Measurements from ENCODE around the gene PAPPA.

Gene PAPPA

DNA sequence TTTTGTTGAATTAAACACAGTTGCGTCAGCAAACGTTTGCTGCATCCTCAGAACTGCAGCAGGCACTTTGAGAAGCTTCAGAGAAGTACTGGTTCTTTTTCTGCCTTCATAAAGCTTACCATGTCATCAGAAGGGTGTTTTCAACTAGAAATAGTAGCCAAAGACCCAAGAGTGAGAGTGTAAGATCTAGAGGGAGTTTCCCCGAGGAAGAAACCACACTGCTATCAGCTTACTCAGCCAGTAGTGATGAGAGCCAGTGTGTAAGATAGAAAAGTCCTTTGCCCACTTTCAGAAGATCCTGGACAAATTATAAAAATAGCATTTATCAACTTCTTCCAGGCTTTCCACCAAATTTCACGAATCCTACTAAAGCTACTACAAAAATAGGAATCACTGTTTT lies 154.5 kb downstream of the PAPPA start:
- Histone ChIP-seq H3K27me3 (ENCODE audit: low read depth, low read length) (no peaks in the 10 kb centered on the region), H3K27ac (ENCODE audit: low read length) (no peak overlapping the region), H3K4me3 (ENCODE audit: low read depth in 1 of 2, low read length in 2 of 2) (no peak overlapping the region), H3K36me3 (ENCODE audit: control insufficient read depth in 1 of 2, insufficient read depth in 2 of 2, low read length in 2 of 2) (no peaks in the 10 kb centered on the region), H3K4me1 (ENCODE audit: control insufficient read depth in 1 of 2, insufficient read depth in 2 of 2, low read length in 2 of 2) (no peaks in the 10 kb centered on the region), H3K9me3 (ENCODE audit: control insufficient read depth in 1 of 2, low read length in 2 of 2) (no peaks in the 10 kb centered on the region)

- no peak overlapping the region for H3K27ac ChIP-seq (ENCODE audit: low read length)
- H3K4me3 ChIP-seq (ENCODE audit: low read depth in 1 of 2, low read length in 2 of 2), result no peak overlapping the region
- H3K27me3 ChIP-seq (ENCODE audit: low read depth, low read length), result no peaks in the 10 kb centered on the region
- H3K36me3 ChIP-seq (ENCODE audit: control insufficient read depth in 1 of 2, insufficient read depth in 2 of 2, low read length in 2 of 2), result no peaks in the 10 kb centered on the region
- no peaks in the 10 kb centered on the region for H3K9me3 ChIP-seq (ENCODE audit: control insufficient read depth in 1 of 2, low read length in 2 of 2)
- H3K4me1 ChIP-seq (ENCODE audit: control insufficient read depth in 1 of 2, insufficient read depth in 2 of 2, low read length in 2 of 2), result no peaks in the 10 kb centered on the region
These were observed 156.5 kb downstream of the PAPPA start for GRCh38 chr9:116309900-116310611.

DNA sequence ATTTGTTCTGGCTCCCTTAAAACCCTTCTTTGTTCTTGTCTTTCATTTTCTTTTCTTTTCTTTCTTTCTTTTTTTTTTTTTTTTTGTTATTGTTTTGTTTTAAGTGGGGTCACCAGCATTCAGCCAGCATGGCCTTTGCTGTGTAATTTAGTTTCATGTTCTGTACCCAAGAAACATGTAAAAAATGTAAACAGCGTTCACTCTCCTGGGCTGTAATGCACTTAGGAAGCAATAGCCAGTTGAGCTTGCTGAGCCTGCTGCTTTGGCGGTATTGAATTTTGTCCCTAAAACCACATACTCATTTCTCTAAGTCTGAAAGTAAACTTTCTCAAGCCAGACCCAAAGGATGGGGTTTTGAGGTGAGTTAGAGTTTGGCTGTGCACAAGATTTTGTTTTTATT lies 158.6 kb downstream of the PAPPA start:
- Histone ChIP-seq H3K4me3 (ENCODE audit: low read depth in 1 of 2, low read length in 2 of 2) (no peak overlapping the region), H3K27me3 (ENCODE audit: low read depth, low read length) (no peaks in the 10 kb centered on the region), H3K9me3 (ENCODE audit: control insufficient read depth in 1 of 2, low read length in 2 of 2) (no peaks in the 10 kb centered on the region), H3K4me1 (ENCODE audit: control insufficient read depth in 1 of 2, insufficient read depth in 2 of 2, low read length in 2 of 2) (no peaks in the 10 kb centered on the region), H3K27ac (ENCODE audit: low read length) (no peak overlapping the region), H3K36me3 (ENCODE audit: control insufficient read depth in 1 of 2, insufficient read depth in 2 of 2, low read length in 2 of 2) (no peaks in the 10 kb centered on the region)

- Histone ChIP-seq H3K36me3 (ENCODE audit: control insufficient read depth in 1 of 2, insufficient read depth in 2 of 2, low read length in 2 of 2) (no peaks in the 10 kb centered on the region), H3K4me1 (ENCODE audit: control insufficient read depth in 1 of 2, insufficient read depth in 2 of 2, low read length in 2 of 2) (no peaks in the 10 kb centered on the region), H3K9me3 (ENCODE audit: control insufficient read depth in 1 of 2, low read length in 2 of 2) (no peaks in the 10 kb centered on the region), H3K27ac (ENCODE audit: low read length) (no peak overlapping the region), H3K4me3 (ENCODE audit: low read depth in 1 of 2, low read length in 2 of 2) (no peak overlapping the region), H3K27me3 (ENCODE audit: low read depth, low read length) (no peaks in the 10 kb centered on the region)
These were observed 160.0 kb downstream of the PAPPA start for GRCh38 chr9:116313638-116314037.

GRCh38 chr9:116316246-116316645 lies 162.7 kb downstream of the PAPPA start:
- H3K4me3 ChIP-seq (ENCODE audit: low read depth in 1 of 2, low read length in 2 of 2), result no peak overlapping the region
- no peaks in the 10 kb centered on the region for H3K4me1 ChIP-seq (ENCODE audit: control insufficient read depth in 1 of 2, insufficient read depth in 2 of 2, low read length in 2 of 2)
- no peaks in the 10 kb centered on the region for H3K9me3 ChIP-seq (ENCODE audit: control insufficient read depth in 1 of 2, low read length in 2 of 2)
- no peaks in the 10 kb centered on the region for H3K27me3 ChIP-seq (ENCODE audit: low read depth, low read length)
- no peak overlapping the region for H3K27ac ChIP-seq (ENCODE audit: low read length)
- no peaks in the 10 kb centered on the region for H3K36me3 ChIP-seq (ENCODE audit: control insufficient read depth in 1 of 2, insufficient read depth in 2 of 2, low read length in 2 of 2)

GRCh38 chr9:116317503-116317902 lies 163.9 kb downstream of the PAPPA start:
- Histone ChIP-seq H3K27ac (ENCODE audit: low read length) (no peak overlapping the region), H3K36me3 (ENCODE audit: control insufficient read depth in 1 of 2, insufficient read depth in 2 of 2, low read length in 2 of 2) (no peaks in the 10 kb centered on the region)

DNA sequence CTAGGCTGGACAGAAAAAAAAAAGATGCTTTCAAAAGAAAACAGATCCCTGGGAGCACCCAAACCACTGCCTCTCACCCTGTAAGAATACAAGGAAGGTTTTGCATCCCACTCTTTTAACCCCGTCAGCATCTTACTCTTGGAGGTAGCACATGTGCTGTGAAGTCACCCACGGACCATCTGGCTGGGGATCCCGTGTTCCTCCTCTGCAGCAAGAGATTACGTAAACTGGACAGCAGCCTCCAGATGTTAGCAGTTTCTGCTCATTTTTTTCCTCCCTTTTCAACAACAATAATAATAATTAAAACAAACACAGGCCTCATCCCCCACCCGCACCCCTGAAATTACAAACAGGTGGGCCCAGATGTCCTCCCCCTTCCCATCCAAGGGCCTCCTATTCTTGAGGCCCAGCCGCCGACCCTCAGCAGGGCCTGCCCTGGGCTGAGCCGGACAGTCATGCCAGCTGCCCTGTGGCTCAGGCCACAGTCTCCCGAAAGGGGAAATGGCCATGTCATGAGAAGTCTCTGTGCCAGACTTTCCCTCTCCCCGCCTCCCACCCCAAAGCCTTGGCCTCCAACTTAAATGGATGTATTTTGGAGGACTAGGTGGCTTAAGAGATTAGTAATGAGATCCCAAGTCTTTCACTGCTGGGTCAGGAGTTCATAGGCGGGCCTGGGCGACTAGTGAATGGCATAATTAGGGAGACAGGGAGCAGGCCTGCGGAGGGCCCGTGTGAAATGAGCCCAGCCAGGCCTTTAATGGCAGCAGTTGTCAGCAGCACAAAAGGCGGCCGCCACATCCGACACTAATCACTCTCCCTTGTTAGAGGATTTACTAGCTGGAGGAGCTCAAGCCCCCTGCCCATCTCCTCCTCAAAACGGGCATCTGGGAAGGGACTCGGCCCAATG lies 165.1 kb downstream of the PAPPA start:
- Histone ChIP-seq H3K36me3 (ENCODE audit: control insufficient read depth in 1 of 2, insufficient read depth in 2 of 2, low read length in 2 of 2) (no peaks in the 10 kb centered on the region), H3K4me1 (ENCODE audit: control insufficient read depth in 1 of 2, insufficient read depth in 2 of 2, low read length in 2 of 2) (no peaks in the 10 kb centered on the region), H3K27me3 (ENCODE audit: low read depth, low read length) (no peaks in the 10 kb centered on the region), H3K9me3 (ENCODE audit: control insufficient read depth in 1 of 2, low read length in 2 of 2) (no peaks in the 10 kb centered on the region), H3K27ac (ENCODE audit: low read length) (no peak overlapping the region), H3K4me3 (ENCODE audit: low read depth in 1 of 2, low read length in 2 of 2) (no peak overlapping the region)

More at GRCh38 chr9:116317503-116317902, 163.9 kb downstream of the PAPPA start:
- no peaks in the 10 kb centered on the region for H3K4me1 ChIP-seq (ENCODE audit: control insufficient read depth in 1 of 2, insufficient read depth in 2 of 2, low read length in 2 of 2)
- no peaks in the 10 kb centered on the region for H3K27me3 ChIP-seq (ENCODE audit: low read depth, low read length)
- no peaks in the 10 kb centered on the region for H3K9me3 ChIP-seq (ENCODE audit: control insufficient read depth in 1 of 2, low read length in 2 of 2)
- H3K4me3 ChIP-seq (ENCODE audit: low read depth in 1 of 2, low read length in 2 of 2), result no peak overlapping the region

- Histone ChIP-seq H3K36me3 (ENCODE audit: control insufficient read depth in 1 of 2, insufficient read depth in 2 of 2, low read length in 2 of 2) (no peaks in the 10 kb centered on the region), H3K9me3 (ENCODE audit: control insufficient read depth in 1 of 2, low read length in 2 of 2) (no peaks in the 10 kb centered on the region), H3K4me3 (ENCODE audit: low read depth in 1 of 2, low read length in 2 of 2) (no peak overlapping the region), H3K4me1 (ENCODE audit: control insufficient read depth in 1 of 2, insufficient read depth in 2 of 2, low read length in 2 of 2) (no peaks in the 10 kb centered on the region), H3K27me3 (ENCODE audit: low read depth, low read length) (no peaks in the 10 kb centered on the region), H3K27ac (ENCODE audit: low read length) (no peak overlapping the region)
These were observed 165.9 kb downstream of the PAPPA start for GRCh38 chr9:116319480-116319879.

DNA sequence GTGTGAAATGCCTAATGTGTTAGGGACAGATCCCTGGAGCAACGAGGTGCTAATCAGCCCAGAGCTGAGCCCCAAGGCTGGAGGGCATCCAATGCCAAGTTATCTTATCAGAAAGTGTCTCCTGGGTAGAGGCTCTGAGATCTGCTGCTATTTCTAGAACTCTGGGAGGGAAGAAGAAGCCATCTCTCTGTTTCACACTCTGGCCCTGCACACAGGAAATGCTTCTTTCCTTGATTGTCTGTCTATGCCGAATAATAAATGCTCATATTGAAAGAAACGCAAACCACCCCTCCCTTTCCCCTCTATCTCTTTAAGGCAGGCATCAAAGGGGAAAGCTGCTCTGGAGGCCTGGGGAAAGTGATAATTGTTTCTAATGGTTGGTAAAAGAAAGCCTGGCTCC lies 166.7 kb downstream of the PAPPA start:
- Histone ChIP-seq H3K27me3 (ENCODE audit: low read depth, low read length) (no peaks in the 10 kb centered on the region), H3K9me3 (ENCODE audit: control insufficient read depth in 1 of 2, low read length in 2 of 2) (no peaks in the 10 kb centered on the region), H3K4me3 (ENCODE audit: low read depth in 1 of 2, low read length in 2 of 2) (no peak overlapping the region), H3K27ac (ENCODE audit: low read length) (no peak overlapping the region), H3K4me1 (ENCODE audit: control insufficient read depth in 1 of 2, insufficient read depth in 2 of 2, low read length in 2 of 2) (no peaks in the 10 kb centered on the region), H3K36me3 (ENCODE audit: control insufficient read depth in 1 of 2, insufficient read depth in 2 of 2, low read length in 2 of 2) (no peaks in the 10 kb centered on the region)

DNA sequence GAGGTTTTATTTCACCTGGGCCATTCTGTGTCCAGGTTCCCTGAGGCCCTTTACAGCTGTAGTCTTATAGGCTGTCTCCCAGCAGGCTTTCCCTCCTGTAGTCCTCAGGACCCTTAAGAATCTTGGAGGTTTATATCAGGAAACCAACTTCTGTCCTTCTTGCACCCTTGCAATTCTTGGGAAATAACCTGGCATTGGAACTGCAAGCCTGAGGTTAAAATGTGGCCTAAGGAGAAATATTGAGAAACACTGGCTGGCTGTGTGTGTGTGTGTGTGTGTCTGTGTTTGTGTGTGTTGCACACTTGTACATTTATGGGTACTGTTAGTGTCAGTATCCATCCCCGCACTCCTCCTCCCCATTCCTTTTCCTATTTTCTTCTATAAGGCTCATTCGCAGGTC lies 168.9 kb downstream of the PAPPA start:
- no peak overlapping the region for H3K27ac ChIP-seq (ENCODE audit: low read length)
- peaks cover 0 to 2% of the 10 kb centered on the region in 2 donors for H3K4me1 ChIP-seq (ENCODE audit: control insufficient read depth in 1 of 2, insufficient read depth in 2 of 2, low read length in 2 of 2)
- no peaks in the 10 kb centered on the region for H3K36me3 ChIP-seq (ENCODE audit: control insufficient read depth in 1 of 2, insufficient read depth in 2 of 2, low read length in 2 of 2)
- H3K27me3 ChIP-seq (ENCODE audit: low read depth, low read length), result no peaks in the 10 kb centered on the region
- no peaks in the 10 kb centered on the region for H3K9me3 ChIP-seq (ENCODE audit: control insufficient read depth in 1 of 2, low read length in 2 of 2)
- no peak overlapping the region for H3K4me3 ChIP-seq (ENCODE audit: low read depth in 1 of 2, low read length in 2 of 2)

GRCh38 chr9:116323012-116323411 lies 169.4 kb downstream of the PAPPA start:
- H3K4me1 ChIP-seq (ENCODE audit: control insufficient read depth in 1 of 2, insufficient read depth in 2 of 2, low read length in 2 of 2), result peaks cover 0 to 4% of the 10 kb centered on the region in 2 donors
- no peaks in the 10 kb centered on the region for H3K36me3 ChIP-seq (ENCODE audit: control insufficient read depth in 1 of 2, insufficient read depth in 2 of 2, low read length in 2 of 2)
- no peak overlapping the region for H3K4me3 ChIP-seq (ENCODE audit: low read depth in 1 of 2, low read length in 2 of 2)
- H3K9me3 ChIP-seq (ENCODE audit: control insufficient read depth in 1 of 2, low read length in 2 of 2), result no peaks in the 10 kb centered on the region
- no peaks in the 10 kb centered on the region for H3K27me3 ChIP-seq (ENCODE audit: low read depth, low read length)
- no peak overlapping the region for H3K27ac ChIP-seq (ENCODE audit: low read length)

All from muscle layer of duodenum (tissue), 2 donors.